Nephron progenitor cell (in vitro differentiated cells): ENCODE data around the gene TBC1D7.

Source experiments
- DNase-seq: peaks from one replicate; pipeline ENCODE4 v3.0.0; 2021
- H3K27ac Mint-ChIP-seq: 2 replicates; pipeline ENCODE4 v1.8.0; 2021; ENCODE audit warnings: mild to moderate bottlenecking, moderate library complexity, mixed read lengths
- H3K27me3 Mint-ChIP-seq: 2 replicates; pipeline ENCODE4 v1.8.0; 2021; ENCODE audit warnings: mild to moderate bottlenecking, low read depth, mixed read lengths; ENCODE audit not compliant: poor library complexity
- H3K36me3 Mint-ChIP-seq: 2 replicates; pipeline ENCODE4 v1.8.0; 2021; ENCODE audit warnings: low read depth, mixed read lengths
- H3K4me1 Mint-ChIP-seq: 2 replicates; pipeline ENCODE4 v1.8.0; 2021; ENCODE audit warnings: mixed read lengths
- H3K4me3 Mint-ChIP-seq: 2 replicates; pipeline ENCODE4 v1.8.0; 2021; ENCODE audit warnings: mild to moderate bottlenecking, moderate library complexity, mixed read lengths
- H3K9me3 Mint-ChIP-seq: 2 replicates; pipeline ENCODE4 v1.8.0; 2021; ENCODE audit warnings: mild to moderate bottlenecking, moderate library complexity, mixed read lengths
- TF ChIP-seq, protein P1 (sequence below): fragments of 200-600 bp; sonication (generic); IDR thresholded peaks from 2 replicates; pipeline ENCODE4 v1.5.0; 2021; ENCODE audit warnings: antibody characterized with exemption

Gene TBC1D7

DNA sequence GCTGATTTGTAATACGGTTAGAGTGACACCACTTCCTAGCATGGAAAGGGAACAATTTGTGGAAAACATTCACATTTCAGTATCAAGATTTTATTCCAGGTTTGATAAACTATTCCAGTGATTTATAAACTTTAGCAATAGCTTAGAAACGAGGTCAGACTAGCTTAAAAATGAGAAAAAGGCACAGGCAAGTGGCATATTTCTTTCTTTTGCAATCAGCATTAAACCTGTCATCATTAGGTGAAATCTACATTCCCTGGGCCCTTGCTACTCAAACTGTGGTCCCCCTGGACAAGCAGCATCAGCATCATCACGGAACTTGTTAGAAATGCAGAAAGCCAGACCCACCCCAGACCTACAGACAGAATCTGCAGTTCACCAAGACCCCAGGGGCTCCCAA lies 29.9 kb downstream of the TBC1D7 start:
- H3K27ac Mint-ChIP-seq, result no peak overlapping the region
- no peaks in the 10 kb centered on the region for H3K9me3 Mint-ChIP-seq
- no peak overlapping the region for H3K4me3 Mint-ChIP-seq
- H3K36me3 Mint-ChIP-seq, result peaks cover 85% of the 10 kb centered on the region
- no peaks in the 10 kb centered on the region for H3K27me3 Mint-ChIP-seq
- no peak for DNase-seq
- TF ChIP-seq, protein P1, sequence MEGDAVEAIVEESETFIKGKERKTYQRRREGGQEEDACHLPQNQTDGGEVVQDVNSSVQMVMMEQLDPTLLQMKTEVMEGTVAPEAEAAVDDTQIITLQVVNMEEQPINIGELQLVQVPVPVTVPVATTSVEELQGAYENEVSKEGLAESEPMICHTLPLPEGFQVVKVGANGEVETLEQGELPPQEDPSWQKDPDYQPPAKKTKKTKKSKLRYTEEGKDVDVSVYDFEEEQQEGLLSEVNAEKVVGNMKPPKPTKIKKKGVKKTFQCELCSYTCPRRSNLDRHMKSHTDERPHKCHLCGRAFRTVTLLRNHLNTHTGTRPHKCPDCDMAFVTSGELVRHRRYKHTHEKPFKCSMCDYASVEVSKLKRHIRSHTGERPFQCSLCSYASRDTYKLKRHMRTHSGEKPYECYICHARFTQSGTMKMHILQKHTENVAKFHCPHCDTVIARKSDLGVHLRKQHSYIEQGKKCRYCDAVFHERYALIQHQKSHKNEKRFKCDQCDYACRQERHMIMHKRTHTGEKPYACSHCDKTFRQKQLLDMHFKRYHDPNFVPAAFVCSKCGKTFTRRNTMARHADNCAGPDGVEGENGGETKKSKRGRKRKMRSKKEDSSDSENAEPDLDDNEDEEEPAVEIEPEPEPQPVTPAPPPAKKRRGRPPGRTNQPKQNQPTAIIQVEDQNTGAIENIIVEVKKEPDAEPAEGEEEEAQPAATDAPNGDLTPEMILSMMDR, result no peak
- H3K4me1 Mint-ChIP-seq, result peaks cover 20% of the 10 kb centered on the region

DNA sequence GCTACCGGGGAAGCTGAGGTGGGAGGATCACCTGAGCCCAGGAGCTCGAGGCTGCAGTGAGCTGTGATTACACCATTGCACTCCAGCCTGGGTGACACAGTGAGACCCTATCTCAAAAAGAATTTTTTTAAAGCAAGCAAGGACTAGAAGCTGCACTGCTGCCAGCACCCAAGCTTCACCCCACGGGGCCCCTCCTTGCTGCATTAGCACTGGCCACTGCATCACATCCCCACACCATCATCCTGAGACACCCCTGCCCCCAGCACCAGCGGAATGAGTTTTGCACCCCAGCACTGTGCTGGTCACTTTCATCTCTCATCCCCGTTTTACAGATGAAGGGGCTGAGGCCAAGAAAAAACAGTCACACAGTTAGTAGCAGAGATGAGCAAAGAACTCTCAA lies 30.9 kb downstream of the TBC1D7 start:
- no peak for DNase-seq
- Mint-ChIP-seq H3K4me1 (peaks cover 26% of the 10 kb centered on the region), H3K27me3 (no peaks in the 10 kb centered on the region), H3K36me3 (peaks cover 82% of the 10 kb centered on the region), H3K27ac (no peak overlapping the region), H3K4me3 (no peak overlapping the region), H3K9me3 (no peaks in the 10 kb centered on the region)
- TF ChIP-seq, protein P1, result no peak

DNA sequence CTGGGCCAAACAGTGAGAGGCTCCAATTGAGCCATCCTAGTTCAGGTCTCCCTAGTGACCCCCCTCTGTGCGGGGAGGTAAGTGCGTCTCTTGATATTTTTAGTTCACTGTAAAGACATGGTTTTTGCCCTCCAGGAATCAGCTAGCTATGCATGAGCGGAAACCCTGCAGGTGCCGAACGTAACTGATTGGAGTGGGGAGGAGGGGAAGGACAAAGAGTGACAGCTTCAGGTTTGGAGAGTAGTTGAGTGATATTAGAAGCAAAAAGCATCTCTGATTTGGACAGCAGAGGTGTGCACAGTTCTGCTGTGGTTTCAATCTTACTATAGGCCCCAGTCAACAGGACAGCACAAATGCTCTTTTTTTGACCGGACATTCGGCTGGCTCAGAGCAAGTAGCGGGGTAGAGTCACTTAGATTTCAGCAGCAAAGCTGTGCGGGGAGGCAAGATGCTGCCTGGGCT lies 31.8 kb downstream of the TBC1D7 start:
- DNase-seq, result no peak
- H3K27ac Mint-ChIP-seq, result peak overlapping the region; percentile 91

DNA sequence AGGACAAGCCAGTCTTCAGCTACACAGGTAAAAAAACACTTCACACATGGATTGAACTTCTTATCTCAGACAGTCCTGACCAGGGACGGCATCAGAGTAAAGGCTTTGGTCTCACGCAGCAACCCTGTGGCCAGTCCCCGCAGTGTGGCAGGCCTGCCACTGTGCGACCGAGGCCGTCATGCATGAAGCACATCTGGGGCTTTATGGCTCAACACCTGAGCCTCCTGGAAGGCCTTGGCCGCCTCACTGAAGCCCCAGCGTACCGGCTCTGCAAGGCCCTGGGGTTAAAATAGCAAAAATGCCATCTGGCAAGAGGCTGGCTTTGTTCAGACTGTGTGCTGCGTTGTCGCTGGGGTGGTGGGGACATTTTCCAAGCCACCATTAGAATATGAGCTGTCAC lies 32.8 kb downstream of the TBC1D7 start:
- Mint-ChIP-seq H3K4me3 (no peak overlapping the region), H3K9me3 (no peaks in the 10 kb centered on the region), H3K27me3 (no peaks in the 10 kb centered on the region), H3K27ac (no peak overlapping the region), H3K4me1 (peaks cover 24% of the 10 kb centered on the region), H3K36me3 (peaks cover 86% of the 10 kb centered on the region)
- DNase-seq, result no peak
- TF ChIP-seq, protein P1, result no peak

More for the DNA sequence above, 31.8 kb downstream of the TBC1D7 start:
- H3K9me3 Mint-ChIP-seq, result no peaks in the 10 kb centered on the region
- TF ChIP-seq, protein P1, result no peak
- peaks cover 83% of the 10 kb centered on the region for H3K36me3 Mint-ChIP-seq
- H3K4me1 Mint-ChIP-seq, result peaks cover 26% of the 10 kb centered on the region
- no peak overlapping the region for H3K4me3 Mint-ChIP-seq
- no peaks in the 10 kb centered on the region for H3K27me3 Mint-ChIP-seq

DNA sequence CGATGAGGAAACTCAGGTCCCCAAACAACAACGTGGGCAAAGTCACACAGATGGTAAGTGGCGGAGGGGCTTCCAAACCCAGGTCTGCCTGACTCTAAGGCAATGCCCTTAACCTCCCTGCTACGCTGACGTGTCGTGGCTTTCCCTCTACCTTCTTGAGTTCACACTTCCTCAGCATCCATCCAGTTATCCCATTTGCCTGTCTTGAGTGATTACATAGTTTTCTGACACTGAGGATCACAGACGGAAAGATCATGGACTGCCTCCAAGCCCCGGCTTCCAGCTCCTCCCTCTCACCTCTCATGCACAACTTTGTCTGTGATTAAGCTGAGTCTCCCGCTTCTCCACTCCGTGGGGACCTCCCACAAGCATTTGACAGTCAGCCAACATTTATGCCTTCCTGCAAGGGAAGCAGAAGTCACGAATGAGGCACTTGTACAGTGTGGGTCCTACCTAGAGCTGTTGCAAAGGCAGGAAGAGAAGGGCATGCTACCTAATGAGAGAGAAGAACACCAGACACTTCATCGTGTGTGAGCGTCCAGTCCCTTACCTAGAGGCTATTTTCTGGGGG lies 33.8 kb downstream of the TBC1D7 start:
- peaks cover 3% of the 10 kb centered on the region for H3K27me3 Mint-ChIP-seq
- no peak for DNase-seq
- no peak overlapping the region for H3K4me3 Mint-ChIP-seq
- H3K36me3 Mint-ChIP-seq, result peaks cover 89% of the 10 kb centered on the region
- TF ChIP-seq, protein P1, result no peak
- no peak overlapping the region for H3K27ac Mint-ChIP-seq
- H3K9me3 Mint-ChIP-seq, result peaks cover 7% of the 10 kb centered on the region
- H3K4me1 Mint-ChIP-seq, result peaks cover 29% of the 10 kb centered on the region

DNA sequence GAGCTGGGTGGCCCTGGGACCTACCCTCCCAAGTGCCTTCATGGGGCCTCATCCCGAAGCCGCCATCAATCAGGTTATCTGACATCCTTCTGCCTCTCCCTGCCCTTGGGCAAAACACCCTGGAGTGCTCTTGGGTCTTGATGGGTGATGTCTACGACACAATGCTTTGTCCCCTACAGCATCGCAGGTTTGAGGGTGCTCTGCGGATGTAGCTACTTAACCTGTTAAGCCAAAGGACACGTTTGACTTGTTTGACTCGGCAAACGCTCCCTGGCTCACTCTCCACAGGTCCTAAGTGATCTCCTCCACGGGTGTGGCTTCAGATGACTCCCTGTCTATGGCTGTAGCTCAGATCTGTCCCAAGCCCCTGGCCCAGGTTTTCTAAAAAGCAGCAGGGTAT lies 35.6 kb downstream of the TBC1D7 start:
- no peak overlapping the region for H3K4me3 Mint-ChIP-seq
- peaks cover 3% of the 10 kb centered on the region for H3K27me3 Mint-ChIP-seq
- peaks cover 24% of the 10 kb centered on the region for H3K9me3 Mint-ChIP-seq
- DNase-seq, result no peak
- TF ChIP-seq, protein P1, result no peak
- H3K36me3 Mint-ChIP-seq, result peaks cover 89% of the 10 kb centered on the region
- no peak overlapping the region for H3K27ac Mint-ChIP-seq
- peaks cover 29% of the 10 kb centered on the region for H3K4me1 Mint-ChIP-seq
